Activated CD4-positive, CD25-positive, alpha-beta regulatory T cell treated with anti-CD3 and anti-CD28 coated beads, Interleukin-2, amount 50 U/mL, for 24 hours (primary cell): Measurements from ENCODE around the gene CCL20.

Source experiments
- ATAC-seq, 2 donors: fragments of 150-1000 bp; cut with Tn5 transposase; one replicate each; pipeline ENCODE4 v1.10.0; 2021; ENCODE audit warnings: mild to moderate bottlenecking in 1 of 2, moderate library complexity in 1 of 2

Gene CCL20

DNA sequence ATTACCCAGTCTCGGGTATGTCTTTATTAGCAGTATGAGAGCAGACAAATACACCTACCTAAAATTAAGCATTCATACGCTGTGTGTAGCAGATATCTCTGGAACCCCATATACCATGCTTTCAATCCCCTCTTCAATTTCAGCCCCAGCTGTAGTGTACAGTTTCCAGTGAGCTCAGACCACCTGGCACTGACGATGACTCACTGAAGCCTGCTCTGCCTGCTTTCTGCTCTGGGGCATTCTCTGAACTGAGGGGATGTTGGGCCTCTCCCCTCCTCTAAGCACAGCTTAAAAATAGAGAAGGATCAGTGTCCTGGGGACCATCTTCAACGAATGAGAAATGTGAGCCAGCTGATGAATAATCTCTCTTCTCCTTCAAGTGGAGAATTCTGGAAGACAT is 8.7 kb upstream of the CCL20 start:
- peak; percentile 55 to 62 for ATAC-seq

GRCh38 chr2:227805578-227805977 is 8.1 kb upstream of the CCL20 start:
- ATAC-seq = peak; percentile 68 to 78

GRCh38 chr2:227808936-227809335 is 4.7 kb upstream of the CCL20 start:
- no peak for ATAC-seq

GRCh38 chr2:227812001-227812400 is 1.6 kb upstream of the CCL20 start:
- no peak for ATAC-seq

DNA sequence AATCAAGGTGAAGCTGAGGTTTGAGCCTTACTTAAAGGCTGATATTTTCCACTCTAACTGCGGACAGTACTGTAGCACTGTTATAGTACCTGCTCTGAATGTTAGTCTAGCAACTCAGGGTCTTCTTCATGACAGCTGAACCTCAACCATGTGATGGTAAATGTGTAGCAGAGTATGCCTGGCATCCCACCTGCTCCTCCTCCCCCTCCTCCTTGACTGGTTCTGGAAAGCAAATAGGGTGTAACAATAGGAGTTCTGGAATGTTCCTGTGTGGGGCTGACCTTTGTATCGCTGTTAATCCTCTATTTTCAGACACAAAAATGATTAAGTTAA is 447 bp upstream of the CCL20 start:
- no peak for ATAC-seq

GRCh38 chr2:227815066-227815465 is 1.4 kb downstream of the CCL20 start:
- no peak for ATAC-seq

GRCh38 chr2:227816507-227817294 is 3.1 kb downstream of the CCL20 start:
- no peak for ATAC-seq

DNA sequence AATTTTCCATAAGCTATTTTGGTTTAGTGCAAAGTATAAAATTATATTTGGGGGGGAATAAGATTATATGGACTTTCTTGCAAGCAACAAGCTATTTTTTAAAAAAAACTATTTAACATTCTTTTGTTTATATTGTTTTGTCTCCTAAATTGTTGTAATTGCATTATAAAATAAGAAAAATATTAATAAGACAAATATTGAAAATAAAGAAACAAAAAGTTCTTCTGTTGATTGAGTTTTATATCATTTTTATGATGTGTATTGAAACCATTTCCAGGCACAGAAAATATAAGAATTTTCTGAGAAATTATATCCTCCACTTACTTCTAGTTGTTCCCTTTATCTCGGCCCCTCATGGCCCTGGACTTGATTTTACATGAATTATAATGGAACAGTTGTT is 3.7 kb downstream of the CCL20 start:
- no peak for ATAC-seq

- ATAC-seq = peak; percentile 85 to 86
These were observed 4.4 kb downstream of the CCL20 start for GRCh38 chr2:227817850-227818674.

DNA sequence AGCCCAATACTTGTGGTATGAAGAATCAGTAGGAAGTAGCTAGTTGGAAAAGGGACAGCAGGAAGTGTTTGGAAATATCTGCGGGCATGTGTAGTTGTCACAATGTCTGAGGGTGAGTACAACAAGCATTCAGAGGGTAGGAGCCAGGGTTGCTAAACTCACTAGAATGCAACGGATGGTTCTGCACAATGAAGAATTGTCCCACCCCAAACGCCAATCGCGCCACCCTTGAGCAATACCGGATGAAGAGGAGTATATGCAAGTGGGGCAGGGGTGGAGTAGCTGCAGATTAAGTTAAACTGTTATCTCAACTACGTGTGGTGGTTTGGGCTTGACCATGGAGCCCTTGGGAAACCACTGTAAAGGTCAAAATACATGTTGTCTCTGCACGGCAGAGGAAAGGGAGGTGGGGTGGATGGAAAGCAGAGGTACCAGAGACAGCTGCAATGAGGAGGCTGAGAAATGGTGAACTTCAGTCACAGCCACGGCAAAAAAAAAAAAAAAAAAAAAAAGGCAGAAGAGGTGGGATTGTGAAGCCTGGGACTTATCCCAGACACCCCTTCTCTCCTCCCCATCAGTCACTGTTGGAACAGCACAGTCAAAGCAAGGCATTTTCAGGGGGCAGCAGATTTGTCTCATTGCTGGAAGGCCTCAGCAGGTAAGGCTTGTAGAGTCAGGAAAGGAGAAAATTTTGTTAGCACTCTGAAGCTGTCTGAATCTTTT is 5.2 kb downstream of the CCL20 start:
- no peak for ATAC-seq

DNA sequence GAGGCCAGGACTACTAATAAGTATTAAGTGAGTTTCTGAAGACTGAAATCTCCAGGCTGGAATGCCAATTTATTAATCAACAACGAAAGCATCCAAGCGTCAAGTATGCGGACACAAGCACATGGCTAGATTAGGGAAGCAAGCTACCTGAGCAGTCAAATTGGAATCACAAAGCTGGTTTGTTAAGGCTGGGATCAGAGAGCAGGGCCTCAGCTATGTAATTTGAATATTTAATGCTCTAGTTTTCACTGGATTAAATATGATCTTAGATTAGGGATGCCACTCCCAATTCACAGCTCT is 5.7 kb downstream of the CCL20 start:
- no peak for ATAC-seq

DNA sequence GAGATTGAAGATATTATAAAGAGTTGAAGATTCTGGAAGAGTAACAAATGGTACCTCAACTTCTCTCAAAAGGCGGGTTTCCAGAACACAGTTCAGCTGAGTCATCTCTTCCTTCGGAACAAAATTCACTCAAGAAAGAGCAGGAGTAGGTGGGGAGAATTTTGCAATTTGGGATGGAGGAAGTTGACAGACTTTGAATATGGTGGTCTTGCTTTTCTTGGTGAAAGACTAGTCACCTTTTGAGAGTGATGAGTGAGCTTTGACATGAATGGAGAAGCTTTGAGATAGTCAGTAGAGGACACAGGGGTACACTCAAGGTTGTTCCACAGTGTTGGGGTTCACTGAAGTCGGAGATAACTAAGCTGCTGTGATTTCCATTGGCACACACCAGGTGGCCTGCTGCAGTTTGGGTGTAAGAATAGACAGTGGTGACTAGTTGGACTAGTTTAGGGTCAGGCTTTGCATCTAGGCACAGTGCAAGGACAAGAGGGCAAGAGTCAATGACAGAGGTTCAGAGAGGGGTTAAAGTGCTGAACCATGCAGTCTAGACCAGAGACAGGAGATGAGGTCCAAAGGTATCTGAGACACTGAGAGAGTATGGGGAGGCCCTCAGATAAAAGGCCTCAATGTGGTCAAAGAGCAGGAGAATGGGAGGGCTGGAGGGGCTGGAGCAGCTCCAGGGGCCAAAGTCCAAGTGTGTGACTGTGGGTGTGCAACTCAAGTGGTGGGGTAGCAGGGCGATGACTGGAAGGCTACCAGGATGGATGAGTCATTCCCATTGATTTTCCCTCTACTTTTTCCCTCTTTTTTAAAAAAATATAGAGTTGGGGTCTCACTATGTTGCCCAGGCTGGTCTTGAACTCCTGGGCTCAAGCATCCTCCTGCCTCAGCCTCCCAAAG is 7.7 kb downstream of the CCL20 start:
- no peak for ATAC-seq

GRCh38 chr2:227822416-227823003 is 8.9 kb downstream of the CCL20 start:
- no peak for ATAC-seq

DNA sequence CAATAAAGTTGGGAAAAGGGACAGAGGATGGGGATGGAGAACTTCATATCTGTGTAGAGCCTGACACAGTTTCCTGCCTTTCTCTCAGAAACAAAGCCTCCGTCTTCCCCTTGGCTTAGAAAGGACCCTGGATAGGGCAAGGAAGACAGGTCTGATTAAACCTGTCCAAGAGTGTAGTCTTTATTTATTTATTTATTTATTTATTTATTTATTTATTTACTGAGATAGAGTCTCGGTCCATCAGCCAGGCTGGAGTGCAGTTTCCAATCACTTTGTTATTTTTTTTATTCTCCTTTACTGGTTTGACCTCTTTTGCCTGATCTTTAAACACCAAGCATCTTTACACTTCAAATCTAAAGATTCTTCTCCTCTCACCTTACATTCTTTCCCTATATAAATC is 10.3 kb downstream of the CCL20 start:
- no peak for ATAC-seq

- no peak for ATAC-seq
These were observed 11.1 kb downstream of the CCL20 start for GRCh38 chr2:227824711-227825110.

GRCh38 chr2:227826019-227826521 is 12.4 kb downstream of the CCL20 start:
- peak in 1 of 2 donors; percentile 51 for ATAC-seq

GRCh38 chr2:227826563-227826962 is 12.9 kb downstream of the CCL20 start:
- no peak for ATAC-seq

- no peak for ATAC-seq
These were observed 13.5 kb downstream of the CCL20 start for GRCh38 chr2:227827143-227827542.

DNA sequence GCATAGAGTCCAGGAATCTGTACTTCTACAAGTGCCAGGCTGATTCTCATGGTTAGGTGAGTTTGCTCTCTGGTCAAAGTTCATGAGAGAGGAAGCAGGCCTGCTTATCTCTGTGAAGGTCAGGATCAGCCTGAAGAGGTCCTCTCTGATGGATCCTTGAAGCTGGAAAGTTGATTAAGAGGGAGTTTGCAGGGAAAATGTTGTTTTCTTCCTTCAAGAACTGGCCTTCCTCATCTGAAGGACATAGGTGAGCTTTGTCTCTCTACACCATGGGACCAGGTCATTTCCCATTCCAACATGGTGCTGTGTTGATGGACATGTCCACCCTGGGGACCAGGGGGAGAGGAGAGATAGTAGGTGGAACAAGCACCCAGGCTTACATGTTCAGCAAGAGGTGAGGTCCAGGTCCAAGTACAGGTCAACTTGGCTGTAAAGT is 14.9 kb downstream of the CCL20 start:
- ATAC-seq = no peak

DNA sequence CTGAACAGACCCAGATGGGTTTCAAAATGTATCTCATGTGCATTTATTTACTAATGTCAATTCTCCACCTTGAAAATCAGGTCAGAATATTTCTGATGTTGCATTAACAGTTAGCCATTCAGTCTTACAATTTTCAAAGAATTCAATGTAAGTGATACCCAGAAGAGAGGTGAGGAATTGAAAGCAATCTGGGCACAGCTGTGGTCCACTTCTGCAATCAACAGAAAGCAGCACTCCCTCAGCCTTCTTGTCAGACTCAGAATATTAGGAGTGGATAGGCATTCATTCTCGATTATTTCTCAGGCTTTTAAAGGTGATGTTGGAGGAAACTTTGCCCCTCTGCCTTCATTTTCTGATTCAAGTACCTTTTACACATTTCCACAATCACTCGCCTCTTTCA is 15.7 kb downstream of the CCL20 start:
- no peak for ATAC-seq

DNA sequence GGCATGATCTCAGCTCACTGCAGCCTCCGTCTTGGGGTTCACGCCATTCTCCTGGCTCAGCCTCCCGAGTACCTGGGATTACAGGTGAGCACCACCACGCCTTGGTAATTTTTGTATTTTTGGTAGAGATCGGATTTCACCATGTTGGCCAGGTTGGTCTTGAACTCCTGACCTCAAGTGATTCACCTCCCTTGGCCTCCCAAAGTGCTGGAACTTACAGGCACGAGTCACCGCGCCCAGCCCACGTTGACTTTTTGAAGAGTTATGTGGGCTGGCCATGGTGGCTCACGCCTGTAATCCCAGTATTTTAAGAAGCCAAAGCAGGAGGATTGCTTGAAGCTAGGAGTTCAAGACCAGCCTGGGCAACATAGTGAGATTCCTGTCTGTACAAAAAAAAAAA is 20.8 kb downstream of the CCL20 start:
- ATAC-seq = no peak
